Bronchial epithelial cell (primary cell): ENCODE data around the gene SNX17. TPM values are rescaled to one million over a fixed set of nuclear protein-coding genes. Genes with fewer than 3 reads are reported as not detected.
A peak's percentile ranks its signal among the peaks of the same experiment; 100 is the strongest.

Experiments used
- DNase-seq: peaks from one replicate; pipeline ENCODE4 v3.0.0-alpha.2; 2010; ENCODE audit warnings: low read depth
- FAIRE-seq: peaks from 2 replicates; lab custom pipeline; 2011; peaks lifted over from hg19 to GRCh38; lab: Jason Lieb, UNC
- H3K27me3 ChIP-seq: 2 replicates; pipeline ENCODE4 v1.5.1; 2011; ENCODE audit warnings: low read length; ENCODE audit not compliant: control insufficient read depth, insufficient read depth
- H3K36me3 ChIP-seq: 2 replicates; pipeline ENCODE4 v1.5.1; 2011; ENCODE audit warnings: low read length; ENCODE audit not compliant: control insufficient read depth, insufficient read depth
- H3K4me3 ChIP-seq: 2 replicates; pipeline ENCODE4 v1.5.1; 2011; ENCODE audit warnings: mild to moderate bottlenecking, low read depth, low read length, control low read depth
- CTCF ChIP-seq: IDR thresholded peaks from 2 replicates; pipeline ENCODE4 v1.5.1; 2011; ENCODE audit warnings: mild to moderate bottlenecking, moderate library complexity, low read length, control low read depth, inconsistent platforms; ENCODE audit not compliant: insufficient read depth, severe bottlenecking
- total RNA-seq: library from RNA; depleted of rRNA; stranded (reverse); fragments of >200 nt; gene quantifications from 2 replicates; pipeline ENCODE4 v1.2.1, GENCODE V29; 2014

Gene SNX17
- total RNA-seq, 1 donor from 2014 or later = 102 TPM

GRCh38 chr2:27323596-27324285 is 46.7 kb upstream of the SNX17 start:
- no peaks in the 10 kb centered on the region for H3K27me3 ChIP-seq
- FAIRE-seq = no peak
- TF ChIP-seq CTCF = no peak
- H3K36me3 ChIP-seq = peaks cover 13% of the 10 kb centered on the region
- peak; percentile 53 for DNase-seq
- H3K4me3 ChIP-seq = peak overlapping the region; percentile 90

- Histone ChIP-seq H3K27me3 (no peaks in the 10 kb centered on the region), H3K4me3 (no peak overlapping the region), H3K36me3 (peaks cover 18% of the 10 kb centered on the region)
- no peak for DNase-seq
- TF ChIP-seq CTCF = no peak
- no peak for FAIRE-seq
These were observed 45.7 kb upstream of the SNX17 start for GRCh38 chr2:27324720-27325119.

GRCh38 chr2:27335311-27335710 is 35.1 kb upstream of the SNX17 start:
- Histone ChIP-seq H3K36me3 (peaks cover 27% of the 10 kb centered on the region), H3K27me3 (no peaks in the 10 kb centered on the region), H3K4me3 (no peak overlapping the region)
- no peak for TF ChIP-seq CTCF
- FAIRE-seq (no peak), DNase-seq (peak; percentile 4)

GRCh38 chr2:27336173-27336572 is 34.2 kb upstream of the SNX17 start:
- DNase-seq (no peak), FAIRE-seq (no peak)
- no peaks in the 10 kb centered on the region for H3K27me3 ChIP-seq
- no peak overlapping the region for H3K4me3 ChIP-seq
- no peak for TF ChIP-seq CTCF
- H3K36me3 ChIP-seq = peaks cover 27% of the 10 kb centered on the region

GRCh38 chr2:27347641-27348040 is 22.8 kb upstream of the SNX17 start:
- DNase-seq = no peak
- no peak for TF ChIP-seq CTCF
- no peak overlapping the region for H3K4me3 ChIP-seq
- no peaks in the 10 kb centered on the region for H3K27me3 ChIP-seq
- peaks cover 7% of the 10 kb centered on the region for H3K36me3 ChIP-seq
- no peak for FAIRE-seq
